ENCODE data around the gene IL17RA. TPM values are rescaled to one million over a fixed set of nuclear protein-coding genes. Genes with fewer than 3 reads are reported as not detected.
"Not testable (repeated sequence)": the region's sequence is repeated elsewhere in the genome, so short reads cannot be mapped to it uniquely, and the experiment has no call there.

The IL17RA gene
- total RNA-seq = 10 to 100 TPM; 19.9 to 28.3 TPM
- polyA plus RNA-seq = 1 to 10 TPM; 3.0 to 9.4 TPM
- long read RNA-seq, donor 1, partial matches to known transcripts = 24 of 36 reads
- long read RNA-seq, donor 1, other reads (novel, unspliced or antisense) = 11 of 36 reads
- long read RNA-seq, donor 2, full-length matches to known transcripts = 2 of 27 reads
- long read RNA-seq, donor 2, partial matches to known transcripts = 12 of 27 reads
- long read RNA-seq, donor 2, other reads (novel, unspliced or antisense) = 13 of 27 reads

GRCh38 chr22:17084554-17085276 lies at the start of gene IL17RA:
Gene IL17RA (plus strand): TSS chr22:17085000. CDS start chr22:17085092, 92 bp downstream.
- Histone ChIP-seq H3K27me3 (ENCODE audit: control insufficient read depth in 1 of 2, insufficient read depth in 2 of 2, low read length in 1 of 2) (no peaks in the 10 kb centered on the region), H3K27ac (ENCODE audit: low read depth in 1 of 2, low read length in 2 of 2) (peak within 1 kb of the TSS in 1 of 2 donors; percentile 35), H3K4me1 (ENCODE audit: control insufficient read depth in 1 of 2, insufficient read depth in 2 of 2, low read length in 2 of 2) (peaks cover 0 to 4% of the 10 kb centered on the region in 2 donors), H3K4me3 (ENCODE audit: low read length in 2 of 2) (peak within 1 kb of the TSS; percentile 71 to 95), H3K36me3 (ENCODE audit: control insufficient read depth in 1 of 2, insufficient read depth in 2 of 2, low read length in 1 of 2) (no peaks in the 10 kb centered on the region), H3K9me3 (ENCODE audit: control insufficient read depth, low read length) (no peaks in the 10 kb centered on the region)
- 1% methylated on average over 60 to 68 of the region's 68 CpGs for WGBS, 2 donors
- DNase-seq (peak; percentile 95 to 96), ATAC-seq (ENCODE audit: low FRiP score) (peak; percentile 97)
- intact Hi-C loops (cut with DNase I) = loop anchor here in 1 of 2 donors (2.0 to 5.0 kb wide), 2 partner anchors 74 to 88 kb away; partner anchors contain the start of gene HDHD5

- H3K4me1 ChIP-seq (ENCODE audit: control insufficient read depth in 1 of 2, insufficient read depth in 2 of 2, low read length in 2 of 2) = no peaks in the 10 kb centered on the region
- H3K27me3 ChIP-seq (ENCODE audit: control insufficient read depth in 1 of 2, insufficient read depth in 2 of 2, low read length in 1 of 2) = no peaks in the 10 kb centered on the region
- 53 to 55% methylated on average over 4 of the region's 4 CpGs for WGBS, 2 donors
- no peaks in the 10 kb centered on the region for H3K9me3 ChIP-seq (ENCODE audit: control insufficient read depth, low read length)
- intact Hi-C loops (cut with DNase I) = no loop called here
- H3K27ac ChIP-seq (ENCODE audit: low read depth in 1 of 2, low read length in 2 of 2) = no peak overlapping the region
- ATAC-seq (ENCODE audit: low FRiP score) = no peak
- no peak overlapping the region for H3K4me3 ChIP-seq (ENCODE audit: low read length in 2 of 2)
- DNase-seq = no peak
- no peaks in the 10 kb centered on the region for H3K36me3 ChIP-seq (ENCODE audit: control insufficient read depth in 1 of 2, insufficient read depth in 2 of 2, low read length in 1 of 2)
Observed at GRCh38 chr22:17035246-17035645, 49.6 kb upstream of the IL17RA start.

GRCh38 chr22:17035976-17036841 lies 48.6 kb upstream of the IL17RA start:
- H3K36me3 ChIP-seq (ENCODE audit: control insufficient read depth in 1 of 2, insufficient read depth in 2 of 2, low read length in 1 of 2); H3K27me3 ChIP-seq (ENCODE audit: control insufficient read depth in 1 of 2, insufficient read depth in 2 of 2, low read length in 1 of 2); H3K4me1 ChIP-seq (ENCODE audit: control insufficient read depth in 1 of 2, insufficient read depth in 2 of 2, low read length in 2 of 2); intact Hi-C loops (cut with DNase I); H3K27ac ChIP-seq (ENCODE audit: low read depth in 1 of 2, low read length in 2 of 2); H3K9me3 ChIP-seq (ENCODE audit: control insufficient read depth, low read length); H3K4me3 ChIP-seq (ENCODE audit: low read length in 2 of 2): not testable (repeated sequence)
- DNase-seq = peak in 1 of 2 donors; percentile 67
- 20 to 22% methylated on average over 43 to 56 of the region's 56 CpGs for WGBS, 2 donors
- peak; percentile 8 for ATAC-seq (ENCODE audit: low FRiP score)

- DNase-seq (peak in 1 of 2 donors; percentile 76), ATAC-seq (ENCODE audit: low FRiP score) (peak; percentile 86)
- H3K4me1 ChIP-seq (ENCODE audit: control insufficient read depth in 1 of 2, insufficient read depth in 2 of 2, low read length in 2 of 2); H3K27ac ChIP-seq (ENCODE audit: low read depth in 1 of 2, low read length in 2 of 2); H3K27me3 ChIP-seq (ENCODE audit: control insufficient read depth in 1 of 2, insufficient read depth in 2 of 2, low read length in 1 of 2); H3K4me3 ChIP-seq (ENCODE audit: low read length in 2 of 2); H3K9me3 ChIP-seq (ENCODE audit: control insufficient read depth, low read length); H3K36me3 ChIP-seq (ENCODE audit: control insufficient read depth in 1 of 2, insufficient read depth in 2 of 2, low read length in 1 of 2); intact Hi-C loops (cut with DNase I): not testable (repeated sequence)
- 27 to 28% methylated on average over 29 to 38 of the region's 56 CpGs for WGBS, 2 donors
Observed at GRCh38 chr22:17036842-17037711, 47.7 kb upstream of the IL17RA start.

GRCh38 chr22:17043521-17043920 lies 41.3 kb upstream of the IL17RA start:
- intact Hi-C loops (cut with DNase I) = no loop called here
- Histone ChIP-seq H3K4me1 (ENCODE audit: control insufficient read depth in 1 of 2, insufficient read depth in 2 of 2, low read length in 2 of 2) (no peaks in the 10 kb centered on the region), H3K27ac (ENCODE audit: low read depth in 1 of 2, low read length in 2 of 2) (no peak overlapping the region), H3K4me3 (ENCODE audit: low read length in 2 of 2) (no peak overlapping the region), H3K9me3 (ENCODE audit: control insufficient read depth, low read length) (peaks cover under 1% of the 10 kb centered on the region), H3K27me3 (ENCODE audit: control insufficient read depth in 1 of 2, insufficient read depth in 2 of 2, low read length in 1 of 2) (peaks cover 0 to 2% of the 10 kb centered on the region in 2 donors), H3K36me3 (ENCODE audit: control insufficient read depth in 1 of 2, insufficient read depth in 2 of 2, low read length in 1 of 2) (no peaks in the 10 kb centered on the region)
- no peak for DNase-seq
- ATAC-seq (ENCODE audit: low FRiP score) = no peak

- Histone ChIP-seq H3K4me1 (ENCODE audit: control insufficient read depth in 1 of 2, insufficient read depth in 2 of 2, low read length in 2 of 2) (no peaks in the 10 kb centered on the region), H3K4me3 (ENCODE audit: low read length in 2 of 2) (no peak overlapping the region), H3K9me3 (ENCODE audit: control insufficient read depth, low read length) (peaks cover 2% of the 10 kb centered on the region), H3K27me3 (ENCODE audit: control insufficient read depth in 1 of 2, insufficient read depth in 2 of 2, low read length in 1 of 2) (peaks cover 0 to 2% of the 10 kb centered on the region in 2 donors), H3K27ac (ENCODE audit: low read depth in 1 of 2, low read length in 2 of 2) (no peak overlapping the region), H3K36me3 (ENCODE audit: control insufficient read depth in 1 of 2, insufficient read depth in 2 of 2, low read length in 1 of 2) (no peaks in the 10 kb centered on the region)
- ATAC-seq (ENCODE audit: low FRiP score) = no peak
- DNase-seq = no peak
- intact Hi-C loops (cut with DNase I) = no loop called here
- WGBS, 2 donors = 60 to 61% methylated on average over 5 of the region's 5 CpGs
Observed at GRCh38 chr22:17046566-17047348, 38.0 kb upstream of the IL17RA start.

- DNase-seq (no peak), ATAC-seq (ENCODE audit: low FRiP score) (no peak)
- no peaks in the 10 kb centered on the region for H3K4me1 ChIP-seq (ENCODE audit: control insufficient read depth in 1 of 2, insufficient read depth in 2 of 2, low read length in 2 of 2)
- WGBS, 2 donors = 76 to 77% methylated on average over 1 of the region's 1 CpG
- intact Hi-C loops (cut with DNase I) = no loop called here
- no peak overlapping the region for H3K4me3 ChIP-seq (ENCODE audit: low read length in 2 of 2)
- H3K27me3 ChIP-seq (ENCODE audit: control insufficient read depth in 1 of 2, insufficient read depth in 2 of 2, low read length in 1 of 2) = peaks cover 0 to 2% of the 10 kb centered on the region in 2 donors
- H3K9me3 ChIP-seq (ENCODE audit: control insufficient read depth, low read length) = peaks cover 2% of the 10 kb centered on the region
- H3K36me3 ChIP-seq (ENCODE audit: control insufficient read depth in 1 of 2, insufficient read depth in 2 of 2, low read length in 1 of 2) = no peaks in the 10 kb centered on the region
- H3K27ac ChIP-seq (ENCODE audit: low read depth in 1 of 2, low read length in 2 of 2) = no peak overlapping the region
Observed at GRCh38 chr22:17047656-17048055, 37.1 kb upstream of the IL17RA start.

Data from aorta (tissue), 5 donors.